GM19397 (cell line): ENCODE measurements around the gene GATA5.

Experiments used
- ATAC-seq: cut with Tn5 transposase; IDR thresholded peaks from one replicate; pipeline ENCODE4 v1.9.1; 2021; ENCODE audit warnings: mild to moderate bottlenecking, moderate library complexity; ENCODE audit not compliant: unreplicated experiment

GATA5 gene

GRCh38 chr20:62488470-62488869 is 12.7 kb upstream of the GATA5 start:
- ATAC-seq = no peak

- ATAC-seq = no peak
Observed at GRCh38 chr20:62487561-62488354, 12.0 kb upstream of the GATA5 start.

GRCh38 chr20:62487118-62487517 is 11.3 kb upstream of the GATA5 start:
- ATAC-seq = no peak

GRCh38 chr20:62486484-62486883 is 10.7 kb upstream of the GATA5 start:
- no peak for ATAC-seq

GRCh38 chr20:62485701-62486089 is 9.9 kb upstream of the GATA5 start:
- ATAC-seq = no peak

- no peak for ATAC-seq
Observed at GRCh38 chr20:62485062-62485700, 9.4 kb upstream of the GATA5 start.

GRCh38 chr20:62484478-62484877 is 8.7 kb upstream of the GATA5 start:
- ATAC-seq = no peak

- no peak for ATAC-seq
Observed at GRCh38 chr20:62483613-62484458, 8.0 kb upstream of the GATA5 start.

GRCh38 chr20:62482974-62483373 is 7.2 kb upstream of the GATA5 start:
- no peak for ATAC-seq

GRCh38 chr20:62482146-62482809 is 6.5 kb upstream of the GATA5 start:
- no peak for ATAC-seq

- no peak for ATAC-seq
Observed at GRCh38 chr20:62481425-62482145, 5.8 kb upstream of the GATA5 start.

- no peak for ATAC-seq
Observed at GRCh38 chr20:62480318-62480717, 4.5 kb upstream of the GATA5 start.

GRCh38 chr20:62479656-62480055 is 3.9 kb upstream of the GATA5 start:
- no peak for ATAC-seq

GRCh38 chr20:62479156-62479555 is 3.4 kb upstream of the GATA5 start:
- no peak for ATAC-seq

- ATAC-seq = no peak
Observed at GRCh38 chr20:62477669-62478455, 2.1 kb upstream of the GATA5 start.

- no peak for ATAC-seq
Observed at GRCh38 chr20:62476056-62476838, 452 bp upstream of the GATA5 start.

- ATAC-seq = no peak
Observed at GRCh38 chr20:62475027-62475771, 596 bp downstream of the GATA5 start.

- ATAC-seq = no peak
Observed at GRCh38 chr20:62474604-62475026, 1.2 kb downstream of the GATA5 start.
